Endodermal cell (in vitro differentiated cells): ENCODE results near the gene LRRC39. TPM values are rescaled to one million over a fixed set of nuclear protein-coding genes. Genes with fewer than 3 reads are reported as not detected.

Experiments used
- DNase-seq: peaks from one replicate; pipeline ENCODE4 v3.0.0-alpha.2; 2017
- H3K27ac ChIP-seq: 2 replicates; pipeline ENCODE4 v1.5.1; 2013; ENCODE audit warnings: mild to moderate bottlenecking, low read depth, low read length, moderate library complexity
- H3K27me3 ChIP-seq: 2 replicates; pipeline ENCODE4 v1.6.1; 2013; ENCODE audit warnings: mild to moderate bottlenecking, low read length, moderate library complexity; ENCODE audit not compliant: insufficient read depth, control insufficient read depth, poor library complexity, severe bottlenecking
- H3K36me3 ChIP-seq: 2 replicates; pipeline ENCODE4 v1.7.0; 2013; ENCODE audit warnings: mild to moderate bottlenecking, low read length, moderate library complexity; ENCODE audit not compliant: control insufficient read depth, insufficient read depth
- H3K4me1 ChIP-seq: one replicate; pipeline ENCODE4 v1.7.0; 2013; ENCODE audit warnings: low read length; ENCODE audit not compliant: control insufficient read depth, insufficient read depth
- H3K4me3 ChIP-seq: 2 replicates; pipeline ENCODE4 v1.5.1; 2013; ENCODE audit warnings: mild to moderate bottlenecking, low read length, moderate library complexity
- H3K9ac ChIP-seq: 2 replicates; pipeline ENCODE4 v1.6.1; 2013; ENCODE audit warnings: mild to moderate bottlenecking, low read length, moderate library complexity; ENCODE audit not compliant: poor library complexity, severe bottlenecking; ENCODE audit errors: extremely low read depth
- H3K9me3 ChIP-seq: 2 replicates; pipeline ENCODE4 v1.6.1; 2013; ENCODE audit warnings: mild to moderate bottlenecking, low read length, moderate library complexity; ENCODE audit not compliant: control insufficient read depth
- H3K27ac Mint-ChIP-seq: 2 replicates; pipeline ENCODE4 v1.8.0; 2020; ENCODE audit warnings: mixed read lengths
- H3K27me3 Mint-ChIP-seq: 2 replicates; pipeline ENCODE4 v1.8.0; 2021; ENCODE audit warnings: mild to moderate bottlenecking, mixed read lengths; ENCODE audit not compliant: insufficient read depth
- H3K36me3 Mint-ChIP-seq: 2 replicates; pipeline ENCODE4 v1.8.0; 2020; ENCODE audit warnings: low read depth, mixed read lengths
- H3K4me1 Mint-ChIP-seq: 2 replicates; pipeline ENCODE4 v1.8.0; 2020; ENCODE audit warnings: mixed read lengths
- H3K4me3 Mint-ChIP-seq: 2 replicates; pipeline ENCODE4 v1.8.0; 2020; ENCODE audit warnings: mild to moderate bottlenecking, moderate library complexity, mixed read lengths
- H3K9me3 Mint-ChIP-seq: 2 replicates; pipeline ENCODE4 v1.8.0; 2020; ENCODE audit warnings: mild to moderate bottlenecking, mixed read lengths
- CTCF ChIP-seq: fragments of 200-600 bp; sonication (generic); conservative IDR thresholded peaks from 2 replicates; pipeline ENCODE4 v1.5.0; 2021; ENCODE audit warnings: antibody characterized with exemption, mild to moderate bottlenecking
- WGBS, 2 experiments: methylation state at CpG; one replicate each; pipeline versions ENCODE4 v1.1.5 to v1.1.7; 2013; ENCODE audit warnings: missing lambda C conversion rate in 2 of 2, mixed read lengths in 1 of 2; ENCODE audit not compliant: insufficient coverage in 1 of 2, insufficient read length in 1 of 2; 5-methylcytosine and 5-hydroxymethylcytosine counted together
- total RNA-seq, 2 donors: library from RNA; stranded (reverse); fragmentation: NEBNext Ultra II Directional in 1 of 2; extraction: Animal tissue kit (Norgen Biotek cat#: 25700) in 1 of 2; gene quantifications; 2 replicates in 1 of 2; 3 replicates in 1 of 2; pipeline ENCODE4 v1.2.1, GENCODE V29; 2021

Gene LRRC39
- total RNA-seq, 2 donors from 2014 or later: 0.24 to 0.84 TPM

DNA sequence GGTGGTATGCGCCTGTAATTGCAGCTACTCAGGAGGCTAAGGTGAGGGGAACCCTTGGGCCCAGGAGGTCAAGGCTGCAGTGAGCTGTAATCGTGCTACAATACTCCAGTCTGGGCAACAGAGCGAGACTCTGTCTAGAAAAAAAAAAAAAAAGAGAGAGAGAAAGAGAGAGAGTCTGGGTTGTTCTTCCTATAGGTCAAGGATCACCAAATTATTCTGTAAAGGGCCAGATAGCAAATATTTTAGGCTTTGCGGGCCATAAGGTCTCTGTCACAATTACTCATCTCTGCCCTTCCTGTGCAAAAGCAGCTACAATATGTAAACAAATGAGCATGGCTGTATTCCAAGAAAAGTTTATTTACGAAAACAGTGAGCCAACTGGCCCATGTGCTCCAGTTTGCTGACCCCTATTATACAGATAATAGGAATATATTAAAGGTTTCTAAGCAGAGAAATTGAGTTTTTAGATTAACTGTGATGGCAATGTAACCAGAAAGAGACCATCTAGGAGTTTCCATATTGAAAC, 47.4 kb downstream of the LRRC39 start:
- WGBS, 2 experiments: 96 to 97% methylated on average over 4 to 5 of the region's 5 CpGs

GRCh38 chr1:100127226-100127625, 50.8 kb downstream of the LRRC39 start:
- 92 to 100% methylated on average over 1 of the region's 1 CpG for WGBS, 2 experiments
- peaks cover 10% of the 10 kb centered on the region for H3K36me3 ChIP-seq
- H3K4me3 ChIP-seq: no peak overlapping the region
- H3K27me3 Mint-ChIP-seq: no peaks in the 10 kb centered on the region
- no peaks in the 10 kb centered on the region for H3K4me1 ChIP-seq
- H3K9me3 ChIP-seq: no peaks in the 10 kb centered on the region
- no peak overlapping the region for H3K9ac ChIP-seq
- no peaks in the 10 kb centered on the region for H3K27me3 ChIP-seq
- TF ChIP-seq CTCF: no peak
- DNase-seq: no peak
- H3K36me3 Mint-ChIP-seq: peaks cover 8% of the 10 kb centered on the region
- no peaks in the 10 kb centered on the region for H3K9me3 Mint-ChIP-seq
- H3K27ac Mint-ChIP-seq: no peak overlapping the region
- H3K27ac ChIP-seq: no peak overlapping the region
- H3K4me1 Mint-ChIP-seq: peaks cover 7% of the 10 kb centered on the region
- H3K4me3 Mint-ChIP-seq: no peak overlapping the region

More for the DNA sequence above, 47.4 kb downstream of the LRRC39 start:
- Mint-ChIP-seq H3K27me3 (no peaks in the 10 kb centered on the region), H3K4me1 (peaks cover 7% of the 10 kb centered on the region), H3K36me3 (peaks cover 7% of the 10 kb centered on the region), H3K9me3 (no peaks in the 10 kb centered on the region), H3K4me3 (no peak overlapping the region), H3K27ac (no peak overlapping the region)
- H3K9me3 ChIP-seq: no peaks in the 10 kb centered on the region
- no peaks in the 10 kb centered on the region for H3K4me1 ChIP-seq
- H3K27ac ChIP-seq: no peak overlapping the region
- no peaks in the 10 kb centered on the region for H3K36me3 ChIP-seq
- H3K27me3 ChIP-seq: no peaks in the 10 kb centered on the region
- no peak for TF ChIP-seq CTCF
- H3K4me3 ChIP-seq: peak overlapping the region; percentile 95
- DNase-seq: no peak
- H3K9ac ChIP-seq: no peak overlapping the region

DNA sequence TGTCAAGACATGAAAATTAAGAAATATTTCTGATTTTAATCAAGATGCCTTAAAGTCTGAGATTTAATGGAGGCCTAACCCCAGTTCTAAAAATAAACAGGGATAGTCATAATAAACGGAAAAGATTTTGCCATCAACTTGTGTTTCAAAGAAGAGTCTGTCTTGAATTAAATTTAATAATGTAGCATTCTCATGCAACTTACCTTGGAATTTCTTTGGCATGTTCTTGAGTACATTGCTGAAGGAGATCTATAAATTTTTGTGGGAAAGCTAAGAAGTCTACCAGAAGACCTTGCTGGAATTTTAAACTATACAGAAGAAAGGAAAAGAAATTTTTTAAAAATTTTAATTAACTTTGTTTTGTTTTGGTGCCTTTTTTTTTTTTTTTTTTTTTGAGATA, 55.9 kb downstream of the LRRC39 start:
- Mint-ChIP-seq H3K9me3 (no peaks in the 10 kb centered on the region), H3K4me3 (no peak overlapping the region), H3K27ac (no peak overlapping the region), H3K4me1 (no peaks in the 10 kb centered on the region), H3K36me3 (peaks cover 28% of the 10 kb centered on the region), H3K27me3 (no peaks in the 10 kb centered on the region)
- Histone ChIP-seq H3K27ac (no peak overlapping the region), H3K4me1 (no peaks in the 10 kb centered on the region), H3K36me3 (peaks cover 46% of the 10 kb centered on the region), H3K9me3 (no peaks in the 10 kb centered on the region), H3K4me3 (no peak overlapping the region), H3K27me3 (no peaks in the 10 kb centered on the region), H3K9ac (no peak overlapping the region)
- TF ChIP-seq CTCF: no peak
- 91 to 100% methylated on average over 1 of the region's 1 CpG for WGBS, 2 experiments
- no peak for DNase-seq
